Measurements from ENCODE around the gene NELFA. TPM values are rescaled to one million over a fixed set of nuclear protein-coding genes. Genes with fewer than 3 reads are reported as not detected.

NELFA gene
- total RNA-seq, result 30.5 and 38.5 TPM in 2 replicates

GRCh38 chr4:2008921-2009650 is at the start of gene NELFA:
Gene NELFA, minus strand, starts transcription at chr4:2008974. Its CDS starts 15 bp downstream, at chr4:2008959.

Small RNA genes within 50 kb of the gene (small RNA-seq; reads per million reads assigned to genes)
- gene SCARNA22, result 8,976 reads per million, percentile 100 among the genes with 10 or more reads in this experiment

Other genes starting within 250 kb of the NELFA start
- gene FGFR3, start 215.7 kb downstream of the NELFA start, total RNA-seq, result 2.0 and 12.6 TPM in 2 replicates
- 53.8 and 65.3 TPM in 2 replicates for gene LETM1, start 152.8 kb downstream of the NELFA start, total RNA-seq
- 34.2 and 46.0 TPM in 2 replicates for gene NSD2, start 137.6 kb downstream of the NELFA start, total RNA-seq
- under 0.01 and 0.11 TPM in 2 replicates for gene NAT8L, start 50.4 kb upstream of the NELFA start, total RNA-seq
- gene HAUS3, start 233.1 kb upstream of the NELFA start, total RNA-seq, result 7.4 and 8.2 TPM in 2 replicates
- 2.8 and 6.7 TPM in 2 replicates for gene POLN, start 233.1 kb upstream of the NELFA start, total RNA-seq